Measurements from ENCODE around the gene EYS.
"Not testable (repeated sequence)": the region's sequence is repeated elsewhere in the genome, so short reads cannot be mapped to it uniquely, and the experiment has no call there.

The EYS gene

GRCh38 chr6:65071480-65071879 lies 635.5 kb downstream of the EYS start:
- DNase-seq = no peak

GRCh38 chr6:65064844-65065243 lies 642.2 kb downstream of the EYS start:
- DNase-seq = no peak

- no peak for DNase-seq
These were observed 647.5 kb downstream of the EYS start for GRCh38 chr6:65059568-65059967.

- no peak for DNase-seq
These were observed 651.5 kb downstream of the EYS start for GRCh38 chr6:65055545-65055944.

- DNase-seq = no peak
These were observed 654.4 kb downstream of the EYS start for GRCh38 chr6:65052626-65053025.

GRCh38 chr6:65045801-65046200 lies 661.2 kb downstream of the EYS start:
- DNase-seq = no peak

GRCh38 chr6:65014006-65014405 lies 693.0 kb downstream of the EYS start:
- no peak for DNase-seq

- DNase-seq = no peak
These were observed 700.2 kb downstream of the EYS start for GRCh38 chr6:65006788-65007187.

- no peak for DNase-seq
These were observed 702.7 kb downstream of the EYS start for GRCh38 chr6:65004283-65004682.

GRCh38 chr6:65002882-65003281 lies 704.1 kb downstream of the EYS start:
- not testable (repeated sequence) for DNase-seq

- DNase-seq = no peak
These were observed 706.2 kb downstream of the EYS start for GRCh38 chr6:65000815-65001214.

GRCh38 chr6:64998204-64998603 lies 708.8 kb downstream of the EYS start:
- DNase-seq = no peak

GRCh38 chr6:64996301-64996700 lies 710.7 kb downstream of the EYS start:
- DNase-seq = no peak

GRCh38 chr6:64990652-64991304 lies 716.2 kb downstream of the EYS start:
- no peak for DNase-seq

- no peak for DNase-seq
These were observed 718.9 kb downstream of the EYS start for GRCh38 chr6:64988148-64988547.

GRCh38 chr6:64987066-64987465 lies 720.0 kb downstream of the EYS start:
- DNase-seq = no peak

GRCh38 chr6:64985726-64986125 lies 721.3 kb downstream of the EYS start:
- no peak for DNase-seq

- no peak for DNase-seq
These were observed 722.1 kb downstream of the EYS start for GRCh38 chr6:64984948-64985347.

- DNase-seq = no peak
These were observed 723.9 kb downstream of the EYS start for GRCh38 chr6:64983089-64983488.

GRCh38 chr6:64973142-64973541 lies 733.9 kb downstream of the EYS start:
- no peak for DNase-seq

GRCh38 chr6:64969139-64969538 lies 737.9 kb downstream of the EYS start:
- DNase-seq = no peak

- no peak for DNase-seq
These were observed 751.6 kb downstream of the EYS start for GRCh38 chr6:64955435-64955848.

- DNase-seq = no peak
These were observed 757.8 kb downstream of the EYS start for GRCh38 chr6:64949257-64949656.

GRCh38 chr6:64948261-64948660 lies 758.8 kb downstream of the EYS start:
- no peak for DNase-seq

GRCh38 chr6:64945450-64945849 lies 761.6 kb downstream of the EYS start:
- no peak for DNase-seq

- no peak for DNase-seq
These were observed 774.5 kb downstream of the EYS start for GRCh38 chr6:64932486-64932885.
